Esophagus muscularis mucosa (tissue), 4 donors: ENCODE data around the gene ZSCAN10.
"Not testable (repeated sequence)": the region's sequence is repeated elsewhere in the genome, so short reads cannot be mapped to it uniquely, and the experiment has no call there.

Experiments
- CTCF ChIP-seq, 3 experiments: fragments of 200-600 bp in 2 of 3; fragments of 450-650 bp in 1 of 3; sonication (generic) in 2 of 3; IDR thresholded peaks; one replicate each; pipeline ENCODE4 v1.5.1; 2017 to 2019; ENCODE audit warnings: antibody characterized with exemption in 3 of 3, mild to moderate bottlenecking in 2 of 3, moderate library complexity in 1 of 3
- EP300 ChIP-seq: sonication (generic); formaldehyde crosslinking; IDR thresholded peaks from one replicate; pipeline ENCODE4 v1.6.1; 2017; ENCODE audit warnings: antibody characterized with exemption
- POLR2A ChIP-seq: fragments of 450-650 bp; IDR thresholded peaks from one replicate; pipeline ENCODE4 v1.6.1; 2017; ENCODE audit warnings: antibody characterized with exemption, moderate library complexity, mild to moderate bottlenecking, low read depth
- POLR2AphosphoS5 ChIP-seq, 2 donors: sonication (generic); formaldehyde crosslinking; IDR thresholded peaks; one replicate each; pipeline ENCODE4 v1.6.1; 2017; ENCODE audit warnings: antibody characterized with exemption in 2 of 2

GRCh38 chr16:3055734-3056115 is 43.4 kb downstream of the ZSCAN10 start:
- not testable (repeated sequence) for TF ChIP-seq CTCF (IDR thresholded peaks at IDR 0.05); POLR2AphosphoS5 (IDR thresholded peaks at IDR 0.05); EP300; POLR2A
